Measurements from ENCODE around the gene PGAP6. TPM values are rescaled to one million over a fixed set of nuclear protein-coding genes. Genes with fewer than 3 reads are reported as not detected.

PGAP6 gene
- total RNA-seq, 2 experiments from 2014 or later = 59.2 to 59.9 TPM

GRCh38 chr16:414395-415169 is 32.8 kb upstream of the PGAP6 start:
- Mint-ChIP-seq H3K27ac (no peak overlapping the region), H3K36me3 (ENCODE audit: low read depth) (no peaks in the 10 kb centered on the region), H3K4me1 (no peaks in the 10 kb centered on the region), H3K9me3 (no peaks in the 10 kb centered on the region), H3K27me3 (no peaks in the 10 kb centered on the region), H3K4me3 (no peak overlapping the region)
- DNase-seq = no peak
- ChIA-PET POLR2A (no interaction called here), CTCF (no interaction called here)

- CTCF ChIA-PET = no interaction called here
- H3K4me3 Mint-ChIP-seq = no peak overlapping the region
These were observed 29.9 kb upstream of the PGAP6 start for GRCh38 chr16:411576-412265.

DNA sequence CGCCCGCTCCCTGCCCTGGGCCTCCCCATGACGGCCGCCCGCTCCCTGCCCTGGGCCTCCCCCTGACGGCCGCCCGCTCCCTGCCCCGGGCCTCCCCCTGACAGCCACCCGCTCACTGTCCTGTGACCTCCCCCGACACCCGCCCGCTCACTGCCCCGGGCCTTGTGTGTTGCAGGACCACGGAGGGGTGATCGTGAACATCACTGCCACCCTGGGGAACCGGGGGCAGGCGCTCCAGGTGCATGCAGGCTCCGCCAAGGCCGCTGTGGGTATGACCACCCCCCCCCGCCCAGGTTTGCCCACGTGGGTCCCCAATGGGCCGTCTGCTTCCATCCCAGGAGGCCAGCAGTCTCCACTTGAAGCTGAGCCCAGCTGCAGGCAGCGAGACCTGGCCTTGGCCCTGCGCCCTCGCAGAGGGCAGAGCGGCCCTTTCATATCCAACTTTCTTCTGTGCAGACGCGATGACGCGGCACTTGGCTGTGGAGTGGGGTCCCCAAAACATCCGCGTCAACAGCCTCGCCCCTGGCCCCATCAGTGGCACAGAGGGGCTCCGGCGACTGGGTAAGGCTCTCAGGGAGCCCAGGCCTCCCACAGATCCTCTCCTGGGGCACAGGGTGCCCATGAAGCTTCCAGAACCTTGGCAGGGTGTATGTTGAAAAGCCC is 28.9 kb upstream of the PGAP6 start:
- Mint-ChIP-seq H3K4me3 (no peak overlapping the region), H3K4me1 (no peaks in the 10 kb centered on the region), H3K9me3 (no peaks in the 10 kb centered on the region), H3K36me3 (ENCODE audit: low read depth) (no peaks in the 10 kb centered on the region), H3K27ac (no peak overlapping the region), H3K27me3 (no peaks in the 10 kb centered on the region)
- DNase-seq = no peak
- ChIA-PET CTCF (no interaction called here), POLR2A (no interaction called here)

More at GRCh38 chr16:411576-412265, 29.9 kb upstream of the PGAP6 start:
- no peaks in the 10 kb centered on the region for H3K36me3 Mint-ChIP-seq (ENCODE audit: low read depth)
- no peak for DNase-seq
- H3K9me3 Mint-ChIP-seq = no peaks in the 10 kb centered on the region
- H3K27me3 Mint-ChIP-seq = no peaks in the 10 kb centered on the region
- POLR2A ChIA-PET = no interaction called here
- H3K27ac Mint-ChIP-seq = no peak overlapping the region
- no peaks in the 10 kb centered on the region for H3K4me1 Mint-ChIP-seq

DNA sequence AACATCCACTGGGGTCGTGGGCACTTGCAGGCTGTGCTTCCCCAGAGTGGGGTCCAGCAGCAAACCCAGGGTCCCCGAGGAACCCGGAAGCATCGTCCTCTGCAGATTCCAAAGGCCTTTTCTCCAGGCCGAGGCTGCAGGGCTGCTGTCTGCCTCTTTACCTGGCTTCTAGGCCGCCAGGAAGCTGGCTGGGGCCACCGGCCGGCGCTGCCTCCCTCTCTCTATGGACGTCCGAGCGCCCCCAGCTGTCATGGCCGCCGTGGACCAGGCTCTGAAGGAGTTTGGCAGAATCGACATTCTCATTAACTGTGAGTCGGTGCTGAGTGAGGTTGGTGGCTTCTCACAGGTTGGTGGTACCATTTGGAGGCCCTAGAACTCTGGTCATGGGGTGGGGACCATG is 25.5 kb upstream of the PGAP6 start:
- Mint-ChIP-seq H3K36me3 (ENCODE audit: low read depth) (no peaks in the 10 kb centered on the region), H3K27ac (no peak overlapping the region), H3K4me1 (no peaks in the 10 kb centered on the region), H3K4me3 (no peak overlapping the region), H3K9me3 (no peaks in the 10 kb centered on the region), H3K27me3 (no peaks in the 10 kb centered on the region)
- DNase-seq = no peak
- ChIA-PET CTCF (no interaction called here), POLR2A (no interaction called here)

DNA sequence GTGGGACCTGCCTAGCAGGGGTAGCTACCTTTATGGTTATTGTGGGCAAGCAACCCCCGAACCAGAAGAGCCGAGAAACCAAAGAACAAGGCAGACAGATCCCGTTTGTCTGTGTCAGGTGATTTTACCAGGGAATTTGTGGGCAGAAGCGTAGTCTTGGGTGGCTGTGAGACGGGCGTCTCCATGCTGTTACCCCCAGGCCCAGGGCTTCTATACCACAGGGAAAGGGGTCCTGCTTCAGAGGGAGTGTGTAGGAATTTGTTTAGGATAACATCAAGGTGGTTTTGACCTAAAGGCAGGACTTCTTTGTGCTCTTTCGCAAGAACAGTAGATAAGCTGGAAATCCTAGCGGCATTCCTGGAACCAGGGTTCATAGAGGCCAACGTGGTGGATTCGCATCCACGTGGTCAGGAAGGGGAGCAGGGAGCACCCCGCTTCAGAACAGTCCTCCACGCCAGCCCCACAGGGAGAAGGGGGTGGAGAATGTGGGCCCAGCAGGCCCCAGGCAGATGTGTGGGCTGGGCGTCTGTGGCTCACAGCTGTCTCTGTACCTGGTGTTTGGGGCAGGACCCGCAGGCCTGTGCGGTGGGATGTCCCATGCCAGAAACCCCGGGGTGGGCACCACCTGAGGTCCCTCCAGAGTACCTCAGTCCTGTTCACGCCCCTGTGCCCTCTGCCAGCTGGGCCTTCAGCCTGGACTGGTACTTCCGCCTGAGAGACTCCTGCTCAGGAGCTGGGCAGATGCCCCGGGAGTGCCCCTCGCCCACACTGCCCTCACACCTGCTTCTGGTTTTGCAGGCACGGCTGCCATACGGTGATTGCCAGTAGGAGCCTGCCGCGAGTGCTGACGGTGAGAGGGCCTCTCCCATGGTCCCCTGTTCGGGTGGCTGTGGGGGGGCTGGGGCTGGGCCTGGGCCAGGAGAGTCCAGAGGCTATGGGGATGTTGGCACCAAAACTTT is 24.0 kb upstream of the PGAP6 start:
- no peaks in the 10 kb centered on the region for H3K27me3 Mint-ChIP-seq
- no peaks in the 10 kb centered on the region for H3K36me3 Mint-ChIP-seq (ENCODE audit: low read depth)
- CTCF ChIA-PET = no interaction called here

DNA sequence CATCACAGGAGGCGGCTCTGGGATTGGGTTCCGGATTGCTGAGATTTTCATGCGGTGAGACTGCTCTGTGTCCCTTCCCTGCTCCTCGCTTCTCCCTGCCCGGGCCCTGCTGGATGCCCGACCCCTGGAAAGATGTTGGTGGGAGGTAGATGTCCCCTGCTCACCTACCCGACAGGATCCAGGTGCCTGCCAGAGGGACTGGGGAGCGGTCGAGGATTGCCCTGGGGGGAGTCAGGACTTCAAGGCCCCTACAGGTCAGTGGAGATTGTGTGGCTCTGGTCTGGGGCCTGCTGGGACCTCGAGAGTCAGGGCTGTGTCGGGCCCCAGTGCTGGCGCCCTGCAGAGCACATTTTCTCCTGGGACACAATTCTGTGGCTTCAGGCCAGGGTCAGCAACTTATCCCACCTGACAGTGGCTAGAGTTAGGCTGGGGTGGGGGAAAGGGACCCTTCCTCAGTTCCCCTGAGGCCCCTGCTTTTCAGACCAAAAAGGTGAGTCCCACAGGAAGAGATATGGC is 23.3 kb upstream of the PGAP6 start:
- no peak for DNase-seq
- no peak overlapping the region for H3K27ac Mint-ChIP-seq
- ChIA-PET CTCF (no interaction called here), POLR2A (no interaction called here)
- no peaks in the 10 kb centered on the region for H3K9me3 Mint-ChIP-seq
- no peaks in the 10 kb centered on the region for H3K27me3 Mint-ChIP-seq
- H3K36me3 Mint-ChIP-seq (ENCODE audit: low read depth) = no peaks in the 10 kb centered on the region
- no peak overlapping the region for H3K4me3 Mint-ChIP-seq
- peaks cover 7% of the 10 kb centered on the region for H3K4me1 Mint-ChIP-seq

More for the DNA sequence above, 24.0 kb upstream of the PGAP6 start:
- Mint-ChIP-seq H3K4me3 (no peak overlapping the region), H3K9me3 (no peaks in the 10 kb centered on the region), H3K27ac (no peak overlapping the region), H3K4me1 (no peaks in the 10 kb centered on the region)
- POLR2A ChIA-PET = no interaction called here
- DNase-seq = no peak

GRCh38 chr16:401468-402348 is 19.9 kb upstream of the PGAP6 start, which contains the start of gene DECR2:
Gene DECR2, plus strand, starts transcription at chr16:401885. Its CDS starts 79 bp downstream, at chr16:401964.
- peaks cover 23% of the 10 kb centered on the region for H3K4me1 Mint-ChIP-seq
- peaks cover 1% of the 10 kb centered on the region for H3K27me3 Mint-ChIP-seq
- H3K36me3 Mint-ChIP-seq (ENCODE audit: low read depth) = no peaks in the 10 kb centered on the region
- H3K27ac Mint-ChIP-seq = peak within 1 kb of the TSS; percentile 83
- DNase-seq = peak; percentile 98
- CTCF ChIA-PET = interaction anchor here (1.3 to 1.7 kb wide), 2 partner anchors 23 to 294 kb away, joined by 4 to 5 read pairs; partner anchors contain the start of gene RAB11FIP3
- no peaks in the 10 kb centered on the region for H3K9me3 Mint-ChIP-seq
- POLR2A ChIA-PET = interaction anchor here (0.8 to 2.1 kb wide), 8 partner anchors 10 to 167 kb away, joined by 3 to 12 read pairs (median 4); partner anchors contain the start of gene RAB11FIP3
- H3K4me3 Mint-ChIP-seq = peak within 1 kb of the TSS; percentile 82

- no peak for DNase-seq
- POLR2A ChIA-PET = interaction anchor here (1.7 to 2.1 kb wide), 3 partner anchors 8 to 49 kb away, joined by 5 to 12 read pairs (median 8); no protein-coding TSS in a partner anchor
- Mint-ChIP-seq H3K27ac (peak overlapping the region; percentile 83), H3K4me3 (peak overlapping the region; percentile 82), H3K36me3 (ENCODE audit: low read depth) (no peaks in the 10 kb centered on the region), H3K27me3 (peaks cover 11% of the 10 kb centered on the region), H3K4me1 (peaks cover 29% of the 10 kb centered on the region), H3K9me3 (no peaks in the 10 kb centered on the region)
- CTCF ChIA-PET = no interaction called here
These were observed 18.3 kb upstream of the PGAP6 start for GRCh38 chr16:400061-400591.

DNA sequence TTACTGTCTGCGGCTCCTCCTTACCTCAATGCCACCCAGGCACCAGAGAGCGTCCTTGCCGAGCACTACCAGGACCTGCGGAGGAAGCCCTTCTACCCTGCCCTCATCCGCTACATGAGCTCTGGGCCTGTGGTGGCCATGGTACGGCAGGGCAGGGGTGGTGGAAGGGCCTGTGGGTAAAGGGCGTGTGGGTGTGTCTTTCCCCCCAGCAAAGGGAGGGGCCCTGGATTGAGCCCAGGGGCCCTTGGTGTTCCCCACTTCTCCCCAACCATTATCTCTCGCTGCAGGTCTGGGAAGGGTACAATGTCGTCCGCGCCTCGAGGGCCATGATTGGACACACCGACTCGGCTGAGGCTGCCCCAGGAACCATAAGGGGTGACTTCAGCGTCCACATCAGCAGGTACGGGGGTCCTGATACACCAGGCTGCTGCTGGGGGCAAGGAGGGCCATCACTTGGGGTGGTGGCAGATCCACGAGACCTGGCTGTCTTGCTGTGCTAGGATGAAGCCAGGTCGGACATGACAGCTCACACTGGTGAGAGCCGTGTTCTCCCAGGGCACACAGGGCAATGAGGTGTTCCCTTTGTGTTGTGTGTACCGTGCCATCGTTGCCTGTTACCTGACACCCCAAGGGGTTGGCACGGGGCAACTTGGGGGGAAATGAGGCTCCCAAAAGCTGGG is 17.7 kb upstream of the PGAP6 start:
- no peak for DNase-seq
- Mint-ChIP-seq H3K4me1 (peaks cover 29% of the 10 kb centered on the region), H3K27me3 (peaks cover 11% of the 10 kb centered on the region), H3K36me3 (ENCODE audit: low read depth) (no peaks in the 10 kb centered on the region), H3K4me3 (peak overlapping the region; percentile 82), H3K27ac (peak overlapping the region; percentile 44), H3K9me3 (no peaks in the 10 kb centered on the region)
- CTCF ChIA-PET = no interaction called here
- POLR2A ChIA-PET = interaction anchor here (2.1 kb wide), 1 partner anchor 48 kb away, joined by 8 read pairs; no protein-coding TSS in a partner anchor

DNA sequence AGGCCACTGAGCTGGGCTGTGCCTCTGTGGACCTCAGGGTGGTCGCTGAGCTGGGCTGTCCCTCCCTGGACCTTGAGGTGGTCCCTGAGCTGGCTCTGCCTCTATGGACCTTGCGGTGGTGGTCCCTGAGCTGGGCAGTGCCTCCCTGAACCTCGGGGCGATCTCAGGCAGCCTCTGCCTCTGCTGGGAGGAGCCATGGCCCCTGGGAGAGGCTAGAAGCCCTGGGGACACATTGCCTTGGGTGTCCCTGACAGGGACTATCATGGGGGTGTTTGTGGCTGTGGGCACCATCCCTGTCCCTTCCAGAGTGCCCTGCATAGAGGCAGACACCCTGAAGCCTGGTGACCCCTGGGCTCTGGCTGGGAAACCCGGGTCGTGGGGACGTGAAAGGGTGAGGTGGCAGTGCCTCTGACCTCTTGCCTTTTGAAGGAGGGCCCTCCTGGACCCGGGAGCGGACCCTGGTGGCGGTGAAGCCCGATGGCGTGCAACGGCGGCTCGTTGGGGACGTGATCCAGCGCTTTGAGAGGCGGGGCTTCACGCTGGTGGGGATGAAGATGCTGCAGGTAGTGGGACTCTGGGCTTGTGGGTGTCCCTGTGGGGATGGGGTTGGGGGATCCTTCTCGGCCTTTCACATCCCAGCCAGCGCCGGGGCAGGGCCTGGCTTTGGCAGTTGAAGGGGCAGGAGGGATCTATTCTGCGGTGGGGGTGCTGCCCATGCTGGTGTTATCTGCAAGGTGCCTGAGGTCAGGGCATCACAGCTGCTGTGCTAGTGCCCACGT is 17.0 kb upstream of the PGAP6 start:
- CTCF ChIA-PET = no interaction called here
- H3K9me3 Mint-ChIP-seq = no peaks in the 10 kb centered on the region
- no peak for DNase-seq
- POLR2A ChIA-PET = no interaction called here
- H3K27ac Mint-ChIP-seq = peak overlapping the region; percentile 44
- peaks cover 29% of the 10 kb centered on the region for H3K4me1 Mint-ChIP-seq
- H3K27me3 Mint-ChIP-seq = peaks cover 11% of the 10 kb centered on the region
- H3K36me3 Mint-ChIP-seq (ENCODE audit: low read depth) = no peaks in the 10 kb centered on the region
- H3K4me3 Mint-ChIP-seq = peak overlapping the region; percentile 56
